ENCODE measurements around the gene NRIP3. TPM values are rescaled to one million over a fixed set of nuclear protein-coding genes. Genes with fewer than 3 reads are reported as not detected.

The NRIP3 gene
- 1 to 10 TPM; 2.2 to 2.4 TPM for total RNA-seq

DNA sequence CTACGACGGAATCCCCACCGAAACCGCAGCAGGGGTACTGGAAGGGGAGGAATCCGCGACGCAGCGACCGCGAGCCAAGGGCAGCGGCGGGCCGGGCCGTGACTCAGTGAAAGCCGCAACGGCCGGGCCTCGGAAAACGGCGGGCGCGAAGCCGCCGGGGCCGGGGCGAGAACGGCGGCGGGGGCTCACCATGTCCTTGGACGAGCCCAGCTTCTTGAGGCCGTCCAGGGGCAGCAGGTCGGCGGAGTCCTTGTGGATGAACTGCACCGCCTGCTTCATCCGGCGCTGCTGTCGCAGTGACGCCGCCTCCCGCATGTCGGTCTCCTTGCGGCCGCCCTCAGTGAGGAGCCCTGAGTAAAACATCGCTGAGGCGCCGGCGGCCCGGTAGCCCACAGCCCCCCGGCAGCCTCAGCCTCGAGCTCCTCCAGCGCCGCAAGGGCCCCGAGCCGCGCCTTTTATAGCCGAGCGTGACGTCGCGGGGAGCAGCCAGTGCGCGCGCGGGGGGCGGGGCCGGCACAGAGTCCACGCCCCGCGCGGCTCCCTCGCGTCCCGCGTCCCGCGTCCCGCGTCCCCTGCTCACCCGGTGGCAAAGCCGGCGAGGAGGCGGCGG, at the start of gene NRIP3:
TSS of gene NRIP3 (minus strand) at position 429 of the 610 bp plus-strand sequence. CDS start at position 363, 66 bp downstream.
- Mint-ChIP-seq H3K9me3 (no peaks in the 10 kb centered on the region), H3K36me3 (ENCODE audit: low read depth) (no peaks in the 10 kb centered on the region), H3K4me3 (peak within 1 kb of the TSS; percentile 80), H3K27ac (peak within 1 kb of the TSS; percentile 57), H3K4me1 (peaks cover 15% of the 10 kb centered on the region), H3K27me3 (peaks cover 17% of the 10 kb centered on the region)
- ATAC-seq (replicated peaks): peak; percentile 53

DNA sequence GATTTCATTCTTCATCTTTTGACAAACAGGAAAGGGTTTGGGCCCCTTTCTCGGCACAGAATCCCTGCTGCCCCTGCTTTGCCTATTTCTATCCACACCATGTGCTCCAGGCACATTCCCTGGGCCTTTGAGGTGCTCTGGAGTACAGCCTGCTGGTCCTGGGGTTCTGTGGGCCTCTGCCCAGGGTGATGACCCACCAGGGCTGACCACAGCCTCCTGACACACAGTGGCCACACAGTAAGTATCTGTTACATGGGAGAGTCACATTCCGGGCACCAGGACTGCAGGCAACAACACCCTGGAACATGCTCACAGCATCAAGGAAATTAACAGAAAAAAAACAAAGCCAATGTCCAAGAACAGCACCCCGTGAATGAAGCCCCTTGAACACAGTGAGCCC, 48.5 kb upstream of the NRIP3 start:
- Mint-ChIP-seq H3K27ac (no peak overlapping the region), H3K27me3 (peaks cover 8% of the 10 kb centered on the region), H3K4me1 (no peaks in the 10 kb centered on the region), H3K36me3 (ENCODE audit: low read depth) (no peaks in the 10 kb centered on the region), H3K4me3 (no peak overlapping the region), H3K9me3 (no peaks in the 10 kb centered on the region)
- no peak for ATAC-seq (replicated peaks)

DNA sequence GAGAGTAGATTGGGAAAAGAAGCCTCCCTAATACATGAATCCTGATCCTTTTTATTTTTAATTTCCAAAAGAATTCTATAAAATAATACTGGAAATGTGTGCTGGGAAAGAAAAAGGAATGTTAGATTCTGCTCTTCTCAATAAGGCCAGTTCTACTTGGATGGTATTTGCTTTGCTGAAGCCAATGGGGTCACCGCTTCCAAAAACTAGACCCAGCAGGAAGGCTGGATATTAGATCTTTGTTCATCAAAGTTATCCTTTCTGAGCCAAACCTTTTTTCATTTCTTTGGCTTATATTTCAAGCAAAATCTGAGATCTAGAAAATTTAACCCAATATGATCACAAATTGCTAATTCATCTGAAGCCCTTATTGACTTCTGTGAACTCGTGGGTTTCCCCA, 46.2 kb upstream of the NRIP3 start:
- Mint-ChIP-seq H3K27me3 (peaks cover 4% of the 10 kb centered on the region), H3K36me3 (ENCODE audit: low read depth) (no peaks in the 10 kb centered on the region), H3K4me3 (no peak overlapping the region), H3K27ac (no peak overlapping the region), H3K9me3 (no peaks in the 10 kb centered on the region), H3K4me1 (no peaks in the 10 kb centered on the region)
- ATAC-seq (replicated peaks): no peak

DNA sequence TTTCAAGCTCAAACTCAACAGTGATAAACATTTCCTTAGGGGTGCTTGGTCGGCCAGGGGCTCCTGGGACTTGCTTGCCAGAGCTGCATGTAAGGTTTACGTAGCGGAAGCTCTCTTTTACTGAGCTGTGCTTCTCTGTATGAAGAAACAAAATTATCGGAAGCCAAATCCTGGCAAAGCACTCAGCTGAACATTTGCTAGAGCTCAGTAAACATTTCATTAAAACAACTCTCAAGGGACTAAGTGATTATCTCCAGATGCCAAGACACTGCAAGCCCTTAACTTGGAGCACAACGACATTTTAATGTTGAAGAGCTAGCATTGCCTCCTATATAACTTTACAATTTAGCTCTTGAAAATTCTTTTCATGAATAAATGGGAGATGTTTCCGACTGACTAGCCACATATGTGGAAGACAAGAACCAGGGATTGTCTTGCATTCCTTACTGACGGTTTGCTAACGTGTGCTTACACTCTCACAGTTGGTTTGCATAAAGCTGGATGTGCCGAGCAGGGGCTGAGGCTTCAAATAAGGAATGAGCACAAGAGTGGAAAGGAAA, 44.2 kb upstream of the NRIP3 start:
- Mint-ChIP-seq H3K27me3 (no peaks in the 10 kb centered on the region), H3K36me3 (ENCODE audit: low read depth) (no peaks in the 10 kb centered on the region), H3K4me1 (no peaks in the 10 kb centered on the region), H3K27ac (no peak overlapping the region), H3K4me3 (no peak overlapping the region), H3K9me3 (no peaks in the 10 kb centered on the region)
- ATAC-seq (replicated peaks): no peak

DNA sequence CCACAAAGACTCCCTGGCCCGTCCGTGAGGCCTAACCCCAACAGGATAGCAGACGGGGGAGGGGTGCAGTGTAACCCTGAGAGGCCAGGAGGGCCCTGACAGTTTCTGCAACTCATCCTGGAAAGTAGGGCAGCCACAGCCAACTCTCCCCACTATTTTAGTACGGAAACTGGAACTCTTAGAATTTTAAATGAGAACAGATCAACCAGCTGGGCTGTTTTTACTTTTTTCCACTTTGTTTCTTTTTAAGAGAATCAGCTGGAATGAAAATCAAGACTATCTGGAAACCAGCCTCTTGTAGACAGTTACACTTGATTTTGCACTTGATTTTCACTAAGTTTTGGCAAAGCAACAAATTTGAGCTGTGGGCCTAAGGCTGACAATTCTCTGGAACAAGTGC, 42.7 kb upstream of the NRIP3 start:
- Mint-ChIP-seq H3K27ac (no peak overlapping the region), H3K4me1 (no peaks in the 10 kb centered on the region), H3K27me3 (no peaks in the 10 kb centered on the region), H3K4me3 (no peak overlapping the region), H3K36me3 (ENCODE audit: low read depth) (no peaks in the 10 kb centered on the region), H3K9me3 (no peaks in the 10 kb centered on the region)
- no peak for ATAC-seq (replicated peaks)

DNA sequence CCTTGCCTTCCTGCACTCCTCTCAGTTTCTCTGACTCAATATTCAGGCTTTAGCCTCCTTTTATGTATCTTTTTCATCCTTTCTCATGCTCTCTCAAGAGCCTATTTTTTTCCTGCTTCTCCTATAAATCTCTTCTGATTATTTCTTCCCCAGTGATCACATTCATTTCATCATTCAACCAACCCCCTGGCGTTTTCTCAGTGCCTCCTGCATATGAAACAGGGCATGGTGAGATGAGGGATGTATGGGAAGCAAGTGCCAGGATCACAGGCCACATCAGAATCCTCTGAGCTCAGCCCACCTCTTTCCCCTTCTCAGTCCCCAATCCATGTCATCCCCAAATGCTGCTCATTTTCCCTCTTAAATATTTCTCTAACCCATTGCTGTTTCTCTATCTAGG, 38.7 kb upstream of the NRIP3 start:
- no peak overlapping the region for H3K4me3 Mint-ChIP-seq
- no peaks in the 10 kb centered on the region for H3K4me1 Mint-ChIP-seq
- H3K36me3 Mint-ChIP-seq (ENCODE audit: low read depth): no peaks in the 10 kb centered on the region
- no peaks in the 10 kb centered on the region for H3K9me3 Mint-ChIP-seq
- no peak for ATAC-seq (replicated peaks)
- H3K27ac Mint-ChIP-seq: no peak overlapping the region
- peaks cover 4% of the 10 kb centered on the region for H3K27me3 Mint-ChIP-seq

DNA sequence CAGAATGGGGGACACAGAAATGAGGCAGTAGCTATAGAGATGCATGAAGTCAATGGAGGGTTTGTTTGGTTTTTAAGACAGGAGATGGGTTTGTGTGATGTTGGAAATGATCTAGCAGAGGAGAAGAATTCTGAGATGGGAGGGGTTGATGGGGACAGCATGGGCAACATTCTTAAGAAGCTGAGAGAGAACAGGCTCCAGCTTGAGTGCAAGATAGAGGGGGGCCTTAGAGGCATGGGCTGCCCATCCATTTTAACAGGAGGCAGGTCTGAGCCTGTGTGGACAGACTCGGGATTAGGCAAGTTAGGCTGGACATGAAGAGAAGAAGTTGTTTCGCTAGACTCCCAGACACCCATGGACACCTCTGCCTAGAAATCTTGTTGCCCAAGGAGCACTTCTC, 37.9 kb upstream of the NRIP3 start:
- H3K27ac Mint-ChIP-seq: no peak overlapping the region
- no peaks in the 10 kb centered on the region for H3K4me1 Mint-ChIP-seq
- no peak for ATAC-seq (replicated peaks)
- no peak overlapping the region for H3K4me3 Mint-ChIP-seq
- H3K9me3 Mint-ChIP-seq: no peaks in the 10 kb centered on the region
- no peaks in the 10 kb centered on the region for H3K36me3 Mint-ChIP-seq (ENCODE audit: low read depth)
- peaks cover 4% of the 10 kb centered on the region for H3K27me3 Mint-ChIP-seq

DNA sequence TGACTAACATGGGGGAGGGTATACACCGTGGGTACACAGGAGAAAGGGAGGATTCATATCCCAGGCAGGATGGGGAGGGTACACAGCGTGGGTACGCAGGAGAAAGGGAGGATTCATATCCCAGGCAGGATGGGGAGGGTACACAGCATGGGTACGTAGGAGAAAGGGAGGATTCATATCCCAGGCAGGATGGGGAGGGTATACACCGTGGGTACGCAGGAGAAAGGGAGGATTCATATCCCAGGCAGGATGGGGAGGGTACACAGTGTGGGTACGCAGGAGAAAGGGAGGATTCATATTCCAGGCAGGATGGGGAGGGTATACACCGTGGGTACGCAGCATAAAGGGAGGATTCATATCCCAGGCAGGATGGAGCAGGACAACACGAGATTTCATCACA, 36.6 kb upstream of the NRIP3 start:
- Mint-ChIP-seq H3K27me3 (peaks cover 4% of the 10 kb centered on the region), H3K27ac (no peak overlapping the region), H3K4me3 (no peak overlapping the region), H3K9me3 (no peaks in the 10 kb centered on the region), H3K36me3 (ENCODE audit: low read depth) (no peaks in the 10 kb centered on the region), H3K4me1 (no peaks in the 10 kb centered on the region)
- no peak for ATAC-seq (replicated peaks)

DNA sequence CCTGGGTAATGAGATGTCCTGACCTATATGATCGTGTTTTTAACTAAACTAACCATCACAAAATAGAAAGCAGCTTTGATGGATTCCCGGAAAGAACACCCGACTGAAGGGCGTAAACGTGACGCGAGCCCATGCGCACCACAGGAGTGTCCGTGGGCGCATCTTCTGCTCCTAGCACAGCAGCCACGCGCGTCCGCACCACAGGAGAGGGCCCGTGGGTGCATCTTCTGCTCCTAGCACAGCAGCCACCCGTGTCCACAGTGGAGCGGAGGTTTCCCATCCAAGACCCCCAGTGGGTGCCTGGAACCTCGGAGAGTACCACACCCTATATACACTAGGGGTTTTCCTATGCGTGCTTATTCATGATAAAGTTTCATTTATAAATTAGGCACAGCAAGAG, 36.1 kb upstream of the NRIP3 start:
- H3K9me3 Mint-ChIP-seq: no peaks in the 10 kb centered on the region
- peaks cover 8% of the 10 kb centered on the region for H3K27me3 Mint-ChIP-seq
- H3K4me3 Mint-ChIP-seq: no peak overlapping the region
- no peak overlapping the region for H3K27ac Mint-ChIP-seq
- H3K4me1 Mint-ChIP-seq: no peaks in the 10 kb centered on the region
- no peaks in the 10 kb centered on the region for H3K36me3 Mint-ChIP-seq (ENCODE audit: low read depth)
- no peak for ATAC-seq (replicated peaks)

DNA sequence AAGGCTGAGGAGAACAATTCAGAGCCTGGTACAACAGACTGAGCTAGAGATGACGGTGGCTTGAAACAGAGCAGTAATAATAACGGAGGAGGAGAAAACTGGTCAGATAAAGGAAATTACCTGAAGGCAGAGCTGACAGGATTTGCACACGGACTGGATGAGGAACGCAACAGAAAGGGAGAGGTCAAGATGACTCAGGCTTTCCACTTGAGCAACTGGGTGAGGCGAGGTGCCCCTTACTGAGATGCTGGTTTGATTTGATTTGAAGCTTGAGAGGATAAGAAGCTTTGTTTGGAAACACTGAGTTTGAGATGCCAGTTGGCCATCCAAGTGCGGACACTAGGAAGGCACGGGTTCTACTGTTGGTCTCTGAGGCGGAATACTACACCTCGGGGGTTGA, 35.4 kb upstream of the NRIP3 start:
- Mint-ChIP-seq H3K4me1 (no peaks in the 10 kb centered on the region), H3K4me3 (no peak overlapping the region), H3K9me3 (no peaks in the 10 kb centered on the region), H3K27ac (no peak overlapping the region), H3K36me3 (ENCODE audit: low read depth) (no peaks in the 10 kb centered on the region), H3K27me3 (peaks cover 8% of the 10 kb centered on the region)
- ATAC-seq (replicated peaks): no peak

DNA sequence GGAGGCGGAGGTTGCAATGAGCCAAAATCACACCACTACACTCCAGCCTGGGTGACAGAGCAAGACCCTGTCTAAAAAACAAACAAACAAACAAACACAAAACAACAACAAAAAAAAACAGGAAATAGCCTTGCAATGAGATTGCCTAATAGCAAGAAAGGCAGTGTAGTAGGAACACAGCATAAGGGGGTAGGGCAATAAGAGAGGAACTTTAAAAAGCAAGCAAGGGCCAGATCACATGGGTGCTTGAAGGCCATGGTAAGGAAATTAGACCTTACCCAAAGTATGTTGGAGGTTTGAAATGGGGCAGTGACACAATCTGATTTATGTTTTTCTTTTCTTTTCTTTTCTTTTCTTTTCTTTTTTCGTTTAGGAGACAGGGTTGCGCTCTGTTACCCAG, 34.7 kb upstream of the NRIP3 start:
- H3K4me3 Mint-ChIP-seq: no peak overlapping the region
- no peak for ATAC-seq (replicated peaks)
- H3K4me1 Mint-ChIP-seq: no peaks in the 10 kb centered on the region
- H3K36me3 Mint-ChIP-seq (ENCODE audit: low read depth): no peaks in the 10 kb centered on the region
- H3K9me3 Mint-ChIP-seq: no peaks in the 10 kb centered on the region
- H3K27ac Mint-ChIP-seq: no peak overlapping the region
- peaks cover 8% of the 10 kb centered on the region for H3K27me3 Mint-ChIP-seq

DNA sequence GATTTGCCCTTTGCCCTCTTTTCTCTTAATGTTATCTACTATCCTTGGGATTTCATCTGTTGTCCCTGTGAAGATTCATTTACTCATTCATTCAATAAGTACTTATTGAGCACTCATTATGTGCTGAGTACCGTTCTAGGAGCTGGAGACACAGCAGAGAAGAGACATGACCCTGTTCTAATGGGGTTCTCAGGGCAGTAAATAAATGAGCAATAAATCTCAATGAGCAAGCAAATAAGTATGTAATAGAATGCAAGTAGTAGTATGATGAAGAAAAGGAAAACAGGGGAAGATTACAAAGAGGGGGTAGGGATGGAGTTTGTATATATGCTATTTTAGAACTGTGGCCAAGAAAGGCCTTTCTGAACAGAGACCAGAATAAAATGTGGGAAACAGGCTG, 34.2 kb upstream of the NRIP3 start:
- Mint-ChIP-seq H3K36me3 (ENCODE audit: low read depth) (no peaks in the 10 kb centered on the region), H3K4me3 (no peak overlapping the region), H3K27ac (no peak overlapping the region), H3K27me3 (peaks cover 8% of the 10 kb centered on the region), H3K4me1 (no peaks in the 10 kb centered on the region), H3K9me3 (no peaks in the 10 kb centered on the region)
- ATAC-seq (replicated peaks): no peak

DNA sequence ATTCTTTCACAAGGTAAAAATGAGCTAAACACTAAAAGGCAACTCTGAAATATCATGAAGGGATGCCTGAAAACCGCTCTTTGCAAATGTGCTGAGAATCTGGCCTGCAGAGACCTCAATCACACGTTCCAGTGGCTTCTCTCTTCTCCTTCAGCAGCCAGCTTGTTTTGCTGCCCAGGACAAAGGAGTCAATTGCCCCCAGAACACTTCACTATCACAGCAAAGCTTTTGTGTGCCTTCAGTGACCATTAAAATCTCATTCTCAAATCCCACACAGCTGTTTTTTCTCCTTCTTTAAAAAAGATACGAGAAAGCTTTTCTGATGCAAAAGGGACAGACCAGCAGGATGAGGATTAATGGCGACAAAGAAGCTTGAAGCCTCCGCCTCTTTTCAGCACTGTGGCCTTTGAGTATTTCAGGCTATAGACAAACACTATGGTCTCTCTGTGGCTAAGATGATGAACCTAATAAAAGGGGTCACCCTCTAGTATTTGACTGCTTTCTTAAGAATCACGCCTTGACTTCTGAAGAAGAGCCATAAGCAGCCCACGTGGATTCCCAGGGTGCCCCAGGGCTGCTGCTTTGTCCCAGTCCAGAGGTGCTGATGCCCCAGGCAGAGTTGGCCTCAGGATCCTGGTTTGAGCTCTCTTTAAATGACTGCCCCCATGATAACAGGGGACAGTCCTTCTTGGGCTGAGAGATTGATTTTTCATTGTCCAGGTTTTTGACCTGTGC, 33.4 kb upstream of the NRIP3 start:
- H3K9me3 Mint-ChIP-seq: no peaks in the 10 kb centered on the region
- H3K36me3 Mint-ChIP-seq (ENCODE audit: low read depth): no peaks in the 10 kb centered on the region
- H3K4me3 Mint-ChIP-seq: no peak overlapping the region
- H3K27me3 Mint-ChIP-seq: peaks cover 8% of the 10 kb centered on the region
- H3K4me1 Mint-ChIP-seq: no peaks in the 10 kb centered on the region
- no peak overlapping the region for H3K27ac Mint-ChIP-seq
- ATAC-seq (replicated peaks): no peak

DNA sequence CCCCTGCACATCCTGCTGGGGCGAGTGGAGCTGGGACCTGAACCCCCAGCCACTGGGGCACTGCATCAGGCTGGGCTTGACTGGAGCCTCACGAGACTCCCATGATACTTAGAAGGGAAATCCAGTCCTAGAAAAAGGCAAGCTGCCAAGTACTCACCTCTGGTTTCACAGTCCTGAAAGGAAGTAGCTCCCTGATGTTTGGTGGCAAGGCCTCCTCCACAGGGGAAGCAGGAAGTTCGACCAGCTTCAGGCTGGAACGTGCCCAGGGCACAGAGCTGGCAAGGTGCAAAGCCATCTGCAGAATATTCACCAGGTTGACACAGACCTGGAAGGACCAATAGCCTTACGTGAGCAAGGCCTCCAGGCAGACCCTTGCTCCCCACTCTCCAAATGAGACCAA, 26.8 kb upstream of the NRIP3 start:
- H3K4me3 Mint-ChIP-seq: no peak overlapping the region
- no peaks in the 10 kb centered on the region for H3K36me3 Mint-ChIP-seq (ENCODE audit: low read depth)
- H3K9me3 Mint-ChIP-seq: no peaks in the 10 kb centered on the region
- H3K4me1 Mint-ChIP-seq: no peaks in the 10 kb centered on the region
- H3K27ac Mint-ChIP-seq: no peak overlapping the region
- no peak for ATAC-seq (replicated peaks)
- H3K27me3 Mint-ChIP-seq: peaks cover 4% of the 10 kb centered on the region

DNA sequence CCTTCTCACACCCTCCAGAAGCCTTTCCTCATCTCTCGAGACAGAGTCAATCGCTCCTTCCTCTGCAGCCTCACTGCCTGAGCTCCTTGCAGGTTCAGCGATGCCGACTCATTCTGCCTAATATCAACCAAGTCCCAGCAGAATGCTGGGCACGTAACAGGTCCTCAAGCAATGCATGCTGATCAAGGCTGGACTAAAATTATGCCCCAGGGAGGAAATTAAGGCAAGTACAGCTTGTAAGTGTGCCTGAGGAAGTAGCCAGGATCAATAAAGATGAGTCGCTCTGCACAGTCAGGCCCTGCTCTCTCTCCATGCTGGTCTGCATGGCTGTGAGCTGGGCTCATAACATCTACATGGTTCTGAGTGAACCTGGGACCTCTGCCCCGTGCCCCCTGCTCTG, 25.6 kb upstream of the NRIP3 start:
- peaks cover 6% of the 10 kb centered on the region for H3K27me3 Mint-ChIP-seq

More for the DNA sequence above, 25.6 kb upstream of the NRIP3 start:
- no peak for ATAC-seq (replicated peaks)
- Mint-ChIP-seq H3K4me3 (no peak overlapping the region), H3K4me1 (no peaks in the 10 kb centered on the region), H3K36me3 (ENCODE audit: low read depth) (no peaks in the 10 kb centered on the region), H3K9me3 (no peaks in the 10 kb centered on the region), H3K27ac (no peak overlapping the region)

Data from activated T-helper 17 cell treated with anti-CD3 and anti-CD28 coated beads, Interleukin-2, amount 50 U/mL, for 72 hours (primary cell).